ENCODE measurements around the gene PRM3. TPM values are rescaled to one million over a fixed set of nuclear protein-coding genes. Genes with fewer than 3 reads are reported as not detected.

PRM3 gene
- total RNA-seq, 4 donors from 2014 or later: not detected

- no peak overlapping the region for H3K27ac ChIP-seq
- in situ Hi-C loops (cut with MboI; ENCODE audit: low pct_ligation_motif_present in 1 of 4, low pct_unique_long_range_greater_than_20kb in 1 of 4, low sequenced_read_pairs in 3 of 4): no loop called here
- peaks cover 0 to 6% (median 0%) of the 10 kb centered on the region in 4 donors for H3K4me1 ChIP-seq
- no peak for DNase-seq
- no peaks in the 10 kb centered on the region for H3K27me3 ChIP-seq
- TF ChIP-seq POLR2A (IDR thresholded peaks at IDR 0.05) (no peak), POLR2AphosphoS5 (IDR thresholded peaks at IDR 0.05) (no peak), EP300 (IDR thresholded peaks at IDR 0.05; ENCODE audit: low read depth) (no peak)
- TF ChIP-seq, protein P1, sequence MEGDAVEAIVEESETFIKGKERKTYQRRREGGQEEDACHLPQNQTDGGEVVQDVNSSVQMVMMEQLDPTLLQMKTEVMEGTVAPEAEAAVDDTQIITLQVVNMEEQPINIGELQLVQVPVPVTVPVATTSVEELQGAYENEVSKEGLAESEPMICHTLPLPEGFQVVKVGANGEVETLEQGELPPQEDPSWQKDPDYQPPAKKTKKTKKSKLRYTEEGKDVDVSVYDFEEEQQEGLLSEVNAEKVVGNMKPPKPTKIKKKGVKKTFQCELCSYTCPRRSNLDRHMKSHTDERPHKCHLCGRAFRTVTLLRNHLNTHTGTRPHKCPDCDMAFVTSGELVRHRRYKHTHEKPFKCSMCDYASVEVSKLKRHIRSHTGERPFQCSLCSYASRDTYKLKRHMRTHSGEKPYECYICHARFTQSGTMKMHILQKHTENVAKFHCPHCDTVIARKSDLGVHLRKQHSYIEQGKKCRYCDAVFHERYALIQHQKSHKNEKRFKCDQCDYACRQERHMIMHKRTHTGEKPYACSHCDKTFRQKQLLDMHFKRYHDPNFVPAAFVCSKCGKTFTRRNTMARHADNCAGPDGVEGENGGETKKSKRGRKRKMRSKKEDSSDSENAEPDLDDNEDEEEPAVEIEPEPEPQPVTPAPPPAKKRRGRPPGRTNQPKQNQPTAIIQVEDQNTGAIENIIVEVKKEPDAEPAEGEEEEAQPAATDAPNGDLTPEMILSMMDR (IDR thresholded peaks at IDR 0.05): no peak
- H3K9me3 ChIP-seq: no peaks in the 10 kb centered on the region
- H3K36me3 ChIP-seq: no peaks in the 10 kb centered on the region
- intact Hi-C loops (cut with DNase I; ENCODE audit: low total_unique reads): no loop called here
- 60 to 74% methylated on average over 1 to 4 of the region's 4 CpGs for WGBS, 2 donors (ENCODE audit: low coverage in 1 of 2)
- no peak overlapping the region for H3K4me3 ChIP-seq
Measured at GRCh38 chr16:11283820-11284248, 10.4 kb upstream of the PRM3 start.

GRCh38 chr16:11280616-11281522 is 7.4 kb upstream of the PRM3 start, which contains the start of gene PRM1:
TSS of gene PRM1 (minus strand) at chr16:11281330. CDS start at chr16:11281238, 92 bp downstream.
- intact Hi-C loops (cut with DNase I; ENCODE audit: low total_unique reads) (no loop called here), in situ Hi-C loops (cut with MboI; ENCODE audit: low pct_ligation_motif_present in 1 of 4, low pct_unique_long_range_greater_than_20kb in 1 of 4, low sequenced_read_pairs in 3 of 4) (no loop called here)
- H3K27ac ChIP-seq: no peak within 1 kb of the TSS
- H3K27me3 ChIP-seq: no peaks in the 10 kb centered on the region
- DNase-seq: no peak
- no peaks in the 10 kb centered on the region for H3K9me3 ChIP-seq
- 87 to 97% methylated on average over 8 to 25 of the region's 25 CpGs for WGBS, 2 donors (ENCODE audit: low coverage in 1 of 2)
- H3K4me3 ChIP-seq: no peak within 1 kb of the TSS
- H3K36me3 ChIP-seq: no peaks in the 10 kb centered on the region
- H3K4me1 ChIP-seq: peaks cover 0 to 6% (median 0%) of the 10 kb centered on the region in 4 donors
- TF ChIP-seq POLR2A (IDR thresholded peaks at IDR 0.05) (no peak), POLR2AphosphoS5 (IDR thresholded peaks at IDR 0.05) (no peak), EP300 (IDR thresholded peaks at IDR 0.05; ENCODE audit: low read depth) (no peak)
- TF ChIP-seq, protein P1 (IDR thresholded peaks at IDR 0.05): no peak

DNA sequence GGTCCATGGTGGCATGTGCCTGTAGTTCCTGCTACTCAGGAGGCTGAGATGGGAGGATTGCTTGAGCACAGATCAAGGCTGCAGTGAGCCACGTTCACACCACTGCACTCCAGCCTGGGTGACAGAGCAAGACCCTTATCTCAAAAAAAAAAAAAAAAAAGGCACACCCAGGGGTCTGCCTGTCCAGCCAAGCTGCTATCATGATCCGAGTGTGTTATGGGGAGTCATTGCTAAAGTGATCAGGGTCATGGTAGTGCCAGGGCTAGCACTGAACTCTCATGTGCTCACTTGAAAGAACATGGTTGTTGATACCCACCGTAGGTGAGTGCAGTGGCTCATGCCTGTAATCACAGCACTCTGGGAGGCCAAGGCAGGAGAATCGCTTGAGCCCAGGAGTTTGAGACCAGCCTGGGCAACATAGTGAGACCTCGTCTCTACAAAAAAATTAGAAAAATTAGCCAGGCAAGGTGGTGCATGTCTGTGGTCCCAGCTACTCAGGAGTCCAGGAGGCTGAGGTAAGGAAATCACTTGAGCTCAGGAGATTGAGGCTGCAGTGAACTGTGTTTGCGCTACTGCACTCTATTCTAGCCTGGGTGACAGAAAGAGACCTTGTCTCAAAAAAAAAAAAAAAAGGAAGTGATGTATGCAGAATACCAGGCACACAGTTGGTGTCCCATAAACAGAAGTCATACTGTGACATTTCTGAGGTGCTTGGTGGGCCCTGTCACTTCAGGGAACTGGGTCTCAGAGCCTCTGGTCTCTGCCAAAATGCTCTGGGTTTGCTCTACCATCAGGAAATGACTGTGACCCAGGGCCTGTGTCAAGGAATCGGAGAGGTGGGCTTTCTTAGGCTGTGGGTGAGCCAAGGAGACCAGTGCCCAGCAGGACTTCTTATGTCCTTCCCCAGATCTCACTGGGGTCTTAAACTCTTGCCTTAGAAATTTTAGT is 5.5 kb upstream of the PRM3 start:
- DNase-seq: no peak
- Histone ChIP-seq H3K27ac (no peak overlapping the region), H3K4me3 (no peak overlapping the region), H3K9me3 (no peaks in the 10 kb centered on the region), H3K27me3 (no peaks in the 10 kb centered on the region), H3K4me1 (peaks cover 0 to 6% (median 0%) of the 10 kb centered on the region in 4 donors), H3K36me3 (no peaks in the 10 kb centered on the region)
- intact Hi-C loops (cut with DNase I; ENCODE audit: low total_unique reads) (no loop called here), in situ Hi-C loops (cut with MboI; ENCODE audit: low pct_ligation_motif_present in 1 of 4, low pct_unique_long_range_greater_than_20kb in 1 of 4, low sequenced_read_pairs in 3 of 4) (no loop called here)
- TF ChIP-seq POLR2AphosphoS5 (IDR thresholded peaks at IDR 0.05) (no peak), POLR2A (IDR thresholded peaks at IDR 0.05) (no peak), EP300 (IDR thresholded peaks at IDR 0.05; ENCODE audit: low read depth) (no peak)
- TF ChIP-seq, protein P1 (IDR thresholded peaks at IDR 0.05): no peak
- WGBS, 2 donors (ENCODE audit: low coverage in 1 of 2): 82 to 87% methylated on average over 4 to 7 of the region's 7 CpGs
